NOMO-1 treated with DMSO at 0.1 percent for 48 hours (cell line): ENCODE data around the gene CDH22.

ENCODE experiments used
- DNase-seq: peaks from one replicate; lab custom pipeline; 2025; ENCODE audit not compliant: unreplicated experiment; lab: John Stamatoyannopoulos, UW

Gene CDH22

GRCh38 chr20:46152824-46153586 lies 155.3 kb downstream of the CDH22 start:
- DNase-seq = no peak

- no peak for DNase-seq
These were observed 156.4 kb downstream of the CDH22 start for GRCh38 chr20:46151936-46152335.

- no peak for DNase-seq
These were observed 157.4 kb downstream of the CDH22 start for GRCh38 chr20:46150943-46151342.

GRCh38 chr20:46148313-46149208 lies 159.7 kb downstream of the CDH22 start:
- DNase-seq = no peak

- no peak for DNase-seq
These were observed 162.6 kb downstream of the CDH22 start for GRCh38 chr20:46145713-46146112.

- no peak for DNase-seq
These were observed 163.8 kb downstream of the CDH22 start for GRCh38 chr20:46144432-46145025.

GRCh38 chr20:46142124-46142523 lies 166.2 kb downstream of the CDH22 start:
- DNase-seq = no peak

- DNase-seq = no peak
These were observed 168.3 kb downstream of the CDH22 start for GRCh38 chr20:46139908-46140482.

GRCh38 chr20:46139266-46139889 lies 168.9 kb downstream of the CDH22 start:
- no peak for DNase-seq

GRCh38 chr20:46137816-46138215 lies 170.5 kb downstream of the CDH22 start:
- DNase-seq = no peak

- no peak for DNase-seq
These were observed 172.3 kb downstream of the CDH22 start for GRCh38 chr20:46135856-46136633.

- no peak for DNase-seq
These were observed 173.6 kb downstream of the CDH22 start for GRCh38 chr20:46134716-46135115.

GRCh38 chr20:46133886-46134654 lies 174.2 kb downstream of the CDH22 start:
- no peak for DNase-seq

GRCh38 chr20:46132705-46133120 lies 175.6 kb downstream of the CDH22 start:
- DNase-seq = peak; percentile 59

- no peak for DNase-seq
These were observed 176.9 kb downstream of the CDH22 start for GRCh38 chr20:46131396-46131795.

GRCh38 chr20:46130534-46130933 lies 177.8 kb downstream of the CDH22 start:
- DNase-seq = no peak

- no peak for DNase-seq
These were observed 178.3 kb downstream of the CDH22 start for GRCh38 chr20:46129955-46130481.

GRCh38 chr20:46128310-46129151 lies 179.8 kb downstream of the CDH22 start:
- DNase-seq = no peak
